ENCODE results near the gene LRMDA. TPM values are rescaled to one million over a fixed set of nuclear protein-coding genes. Genes with fewer than 3 reads are reported as not detected.

Gene LRMDA
- total RNA-seq, 1 experiment from 2014 or later, result 4.8 TPM

DNA sequence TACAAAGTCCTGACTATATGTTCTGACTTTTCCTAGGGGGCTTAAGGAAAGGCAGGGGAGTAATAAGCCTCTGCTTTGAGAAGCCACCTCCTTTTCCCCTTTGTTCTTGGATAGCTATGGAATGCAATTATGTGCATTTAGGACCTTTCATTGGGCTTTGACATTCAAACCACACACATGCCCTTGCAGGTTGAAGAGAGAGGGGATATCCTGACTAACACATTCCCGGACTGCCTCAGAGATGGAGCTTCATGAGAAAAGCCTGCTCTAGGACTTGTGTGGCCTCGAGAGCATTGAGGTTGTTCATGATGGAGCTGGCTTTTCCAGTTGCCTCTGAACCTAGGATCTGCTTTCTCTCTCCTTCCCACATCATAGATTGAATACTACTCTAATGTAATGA, 694.5 kb downstream of the LRMDA start:
- no peaks in the 10 kb centered on the region for H4K20me1 ChIP-seq (ENCODE audit: insufficient read depth)
- H3K9me3 ChIP-seq (ENCODE audit: control insufficient read depth in 1 of 2, insufficient read depth in 1 of 2, low read depth in 1 of 2, low read length in 2 of 2), result no peaks in the 10 kb centered on the region
- intact Hi-C loops (cut with micrococcal nuclease), result no loop called here
- no peaks in the 10 kb centered on the region for H3K79me2 ChIP-seq (ENCODE audit: insufficient read depth, low read length)
- no peak overlapping the region for H3K4me3 ChIP-seq (replicated peaks in 1 of 2; ENCODE audit: low read depth in 1 of 2, low read length in 2 of 2)
- no peak overlapping the region for H3K9ac ChIP-seq (ENCODE audit: low read length)
- H3K4me2 ChIP-seq (ENCODE audit: low read length), result no peak overlapping the region
- ChIA-PET CTCF (no interaction called here), RAD21 (ENCODE audit: low non-redundant PET in 1 of 2, low total read pairs in 2 of 2, uncharacterized antibody in 2 of 2, unreplicated experiment in 2 of 2) (no interaction called here), POLR2A (no interaction called here)
- ATAC-seq, result no peak
- no peaks in the 10 kb centered on the region for H3K9me2 ChIP-seq (ENCODE audit: insufficient read depth)
- peaks cover 56% of the 10 kb centered on the region for H3K27me3 ChIP-seq (ENCODE audit: insufficient read depth, low read length)
- H3K4me1 ChIP-seq (ENCODE audit: control insufficient read depth in 1 of 2, insufficient read depth in 2 of 2, low read length in 2 of 2), result no peaks in the 10 kb centered on the region
- no peak overlapping the region for H3K27ac ChIP-seq (ENCODE audit: low read depth, low read length)
- BruUV-seq (replicated peaks), result no TSS peak
- no peak for DNase-seq (ENCODE audit: low read depth, low spot score)
- H2AFZ ChIP-seq (ENCODE audit: low read depth, low read length, poor library complexity, severe bottlenecking), result no peak overlapping the region
- TF ChIP-seq JUND (IDR thresholded peaks at IDR 0.05) (no peak), SRF (IDR thresholded peaks at IDR 0.05; ENCODE audit: low read depth) (no peak), RAD21 (IDR thresholded peaks at IDR 0.05; ENCODE audit: low read depth) (no peak), ELF1 (IDR thresholded peaks at IDR 0.05; ENCODE audit: borderline replicate concordance, low read depth) (no peak), CBX3 (IDR thresholded peaks at IDR 0.05; ENCODE audit: low read depth) (no peak), SP1 (IDR thresholded peaks at IDR 0.05; ENCODE audit: low read depth) (no peak), EGR1 (IDR thresholded peaks at IDR 0.05; ENCODE audit: low read depth) (no peak)
- TF ChIP-seq, protein P1, sequence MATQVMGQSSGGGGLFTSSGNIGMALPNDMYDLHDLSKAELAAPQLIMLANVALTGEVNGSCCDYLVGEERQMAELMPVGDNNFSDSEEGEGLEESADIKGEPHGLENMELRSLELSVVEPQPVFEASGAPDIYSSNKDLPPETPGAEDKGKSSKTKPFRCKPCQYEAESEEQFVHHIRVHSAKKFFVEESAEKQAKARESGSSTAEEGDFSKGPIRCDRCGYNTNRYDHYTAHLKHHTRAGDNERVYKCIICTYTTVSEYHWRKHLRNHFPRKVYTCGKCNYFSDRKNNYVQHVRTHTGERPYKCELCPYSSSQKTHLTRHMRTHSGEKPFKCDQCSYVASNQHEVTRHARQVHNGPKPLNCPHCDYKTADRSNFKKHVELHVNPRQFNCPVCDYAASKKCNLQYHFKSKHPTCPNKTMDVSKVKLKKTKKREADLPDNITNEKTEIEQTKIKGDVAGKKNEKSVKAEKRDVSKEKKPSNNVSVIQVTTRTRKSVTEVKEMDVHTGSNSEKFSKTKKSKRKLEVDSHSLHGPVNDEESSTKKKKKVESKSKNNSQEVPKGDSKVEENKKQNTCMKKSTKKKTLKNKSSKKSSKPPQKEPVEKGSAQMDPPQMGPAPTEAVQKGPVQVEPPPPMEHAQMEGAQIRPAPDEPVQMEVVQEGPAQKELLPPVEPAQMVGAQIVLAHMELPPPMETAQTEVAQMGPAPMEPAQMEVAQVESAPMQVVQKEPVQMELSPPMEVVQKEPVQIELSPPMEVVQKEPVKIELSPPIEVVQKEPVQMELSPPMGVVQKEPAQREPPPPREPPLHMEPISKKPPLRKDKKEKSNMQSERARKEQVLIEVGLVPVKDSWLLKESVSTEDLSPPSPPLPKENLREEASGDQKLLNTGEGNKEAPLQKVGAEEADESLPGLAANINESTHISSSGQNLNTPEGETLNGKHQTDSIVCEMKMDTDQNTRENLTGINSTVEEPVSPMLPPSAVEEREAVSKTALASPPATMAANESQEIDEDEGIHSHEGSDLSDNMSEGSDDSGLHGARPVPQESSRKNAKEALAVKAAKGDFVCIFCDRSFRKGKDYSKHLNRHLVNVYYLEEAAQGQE (IDR thresholded peaks at IDR 0.05; ENCODE audit: low read depth), result no peak
- TF ChIP-seq, protein P2, sequence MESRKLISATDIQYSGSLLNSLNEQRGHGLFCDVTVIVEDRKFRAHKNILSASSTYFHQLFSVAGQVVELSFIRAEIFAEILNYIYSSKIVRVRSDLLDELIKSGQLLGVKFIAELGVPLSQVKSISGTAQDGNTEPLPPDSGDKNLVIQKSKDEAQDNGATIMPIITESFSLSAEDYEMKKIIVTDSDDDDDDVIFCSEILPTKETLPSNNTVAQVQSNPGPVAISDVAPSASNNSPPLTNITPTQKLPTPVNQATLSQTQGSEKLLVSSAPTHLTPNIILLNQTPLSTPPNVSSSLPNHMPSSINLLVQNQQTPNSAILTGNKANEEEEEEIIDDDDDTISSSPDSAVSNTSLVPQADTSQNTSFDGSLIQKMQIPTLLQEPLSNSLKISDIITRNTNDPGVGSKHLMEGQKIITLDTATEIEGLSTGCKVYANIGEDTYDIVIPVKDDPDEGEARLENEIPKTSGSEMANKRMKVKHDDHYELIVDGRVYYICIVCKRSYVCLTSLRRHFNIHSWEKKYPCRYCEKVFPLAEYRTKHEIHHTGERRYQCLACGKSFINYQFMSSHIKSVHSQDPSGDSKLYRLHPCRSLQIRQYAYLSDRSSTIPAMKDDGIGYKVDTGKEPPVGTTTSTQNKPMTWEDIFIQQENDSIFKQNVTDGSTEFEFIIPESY (IDR thresholded peaks at IDR 0.05; ENCODE audit: extremely low read depth, insufficient replicate concordance, low read length), result no peak
- H3K36me3 ChIP-seq (ENCODE audit: control insufficient read depth in 1 of 2, insufficient read depth in 2 of 2, low read length in 2 of 2), result no peaks in the 10 kb centered on the region

Data from HCT116 (cell line).